ENCODE results near the gene ATP5F1D. TPM values are rescaled to one million over a fixed set of nuclear protein-coding genes. Genes with fewer than 3 reads are reported as not detected.

Gene ATP5F1D
- polyA plus RNA-seq, 1 donor: 183 TPM

- DNase-seq: peak; percentile 86
Observed at GRCh38 chr19:1248139-1248785, 6.7 kb downstream of the ATP5F1D start, which contains the start of gene MIDN. Gene MIDN, plus strand, starts transcription at chr19:1248583. Its CDS starts 1,714 bp downstream, at chr19:1250297.

DNA sequence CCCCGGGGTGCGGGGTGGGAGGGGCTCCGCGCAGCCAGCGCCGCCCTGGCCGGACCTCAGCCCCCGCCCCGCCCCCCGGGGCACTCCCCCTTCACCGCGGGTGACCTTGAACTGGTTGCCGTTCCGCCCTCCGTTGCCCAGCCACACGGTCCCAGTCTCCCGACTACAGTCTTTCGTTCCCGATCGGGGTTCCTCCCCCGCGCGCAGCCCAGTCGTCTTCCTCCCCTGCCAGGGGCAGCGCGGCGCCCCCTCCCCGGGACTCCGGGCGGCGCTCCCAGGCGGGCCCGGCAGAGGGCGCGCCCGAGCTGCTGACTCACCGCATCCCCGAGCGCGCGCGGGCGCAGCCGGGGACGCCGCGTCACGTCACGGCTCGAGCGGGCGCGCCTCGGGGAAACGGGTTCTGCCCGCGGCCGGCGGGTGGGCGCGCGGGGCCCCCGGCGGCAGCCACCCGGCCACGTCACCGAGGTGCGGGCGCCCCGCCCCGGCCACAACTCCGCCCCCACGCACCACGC is 7.3 kb downstream of the ATP5F1D start:
- peak; percentile 88 for DNase-seq

DNA sequence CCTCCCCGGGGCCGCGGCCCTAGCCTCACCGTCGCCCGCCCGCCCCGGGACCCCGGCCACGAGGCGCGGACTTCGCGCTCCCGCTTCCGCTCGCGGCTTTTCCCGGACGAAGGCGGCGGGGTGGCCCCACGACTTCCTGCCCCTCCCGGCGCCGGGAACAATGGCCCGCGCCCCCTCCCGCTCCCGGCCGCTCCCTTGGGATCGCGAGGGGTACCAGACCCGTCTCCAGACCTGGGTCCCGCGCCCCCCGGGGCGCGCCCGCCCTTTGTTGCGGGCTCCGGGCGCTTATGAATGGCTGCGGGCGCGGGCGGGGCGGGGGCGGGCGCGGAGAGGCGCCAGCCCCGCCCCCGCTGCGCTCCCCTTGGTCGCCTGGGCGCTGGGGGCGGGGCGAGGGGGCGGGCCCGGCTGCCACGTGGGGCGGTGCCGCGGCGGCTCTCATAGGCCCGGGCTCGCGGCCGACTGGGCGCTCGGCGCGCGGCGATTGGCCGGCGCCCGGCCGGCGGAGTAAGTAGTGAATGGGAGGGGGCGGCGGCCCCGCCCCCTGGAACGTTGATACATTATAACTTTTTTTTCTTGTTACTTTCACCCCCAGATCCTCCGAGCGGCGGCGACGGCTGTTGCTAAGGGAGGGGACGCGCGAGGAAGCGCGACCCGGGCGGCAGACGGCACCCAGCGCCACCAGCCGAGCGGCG is 7.9 kb downstream of the ATP5F1D start:
- DNase-seq: peak; percentile 97

GRCh38 chr19:1249990-1250436 is 8.5 kb downstream of the ATP5F1D start:
- DNase-seq: no peak

GRCh38 chr19:1250437-1251260 is 9.1 kb downstream of the ATP5F1D start:
- peak; percentile 63 for DNase-seq

GRCh38 chr19:1251330-1252220 is 10.0 kb downstream of the ATP5F1D start:
- DNase-seq: peak; percentile 69

- DNase-seq: peak; percentile 78
Observed at GRCh38 chr19:1252221-1252820, 10.8 kb downstream of the ATP5F1D start.

DNA sequence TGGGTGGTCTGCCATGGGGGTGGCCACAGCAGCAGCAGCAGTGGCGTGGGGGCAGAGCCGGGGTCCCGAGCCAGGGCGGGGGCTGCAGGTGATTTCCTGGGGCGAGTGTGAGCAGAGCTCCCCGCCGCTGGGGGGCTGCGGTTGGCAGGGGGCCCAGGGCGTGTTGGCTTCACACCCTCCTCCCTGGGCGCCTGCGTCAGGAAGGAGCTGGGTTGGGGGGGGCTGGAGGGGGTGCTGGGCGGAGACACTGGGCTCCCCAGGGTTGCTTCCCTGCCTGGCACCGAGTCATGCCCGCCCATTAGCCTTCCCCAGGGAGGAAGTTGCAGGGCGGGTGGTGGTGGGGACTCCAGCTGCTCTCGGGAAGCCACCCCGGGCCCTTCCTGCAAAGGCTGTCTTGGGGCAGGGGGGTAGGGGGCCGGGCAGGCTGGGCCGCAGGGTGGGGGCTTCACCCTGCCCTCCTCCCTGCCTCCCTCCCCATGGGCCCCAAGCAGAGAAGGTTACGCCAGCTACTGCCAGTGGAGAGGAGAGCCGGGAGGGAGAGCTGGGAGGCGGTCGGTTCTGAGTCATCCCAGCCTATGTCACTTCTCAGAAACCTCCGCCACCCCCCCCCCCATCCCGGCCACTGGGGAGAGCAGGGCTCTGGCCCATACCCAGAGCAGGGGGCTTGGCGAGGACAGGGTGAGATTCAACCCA is 11.4 kb downstream of the ATP5F1D start:
- DNase-seq: peak; percentile 68

DNA sequence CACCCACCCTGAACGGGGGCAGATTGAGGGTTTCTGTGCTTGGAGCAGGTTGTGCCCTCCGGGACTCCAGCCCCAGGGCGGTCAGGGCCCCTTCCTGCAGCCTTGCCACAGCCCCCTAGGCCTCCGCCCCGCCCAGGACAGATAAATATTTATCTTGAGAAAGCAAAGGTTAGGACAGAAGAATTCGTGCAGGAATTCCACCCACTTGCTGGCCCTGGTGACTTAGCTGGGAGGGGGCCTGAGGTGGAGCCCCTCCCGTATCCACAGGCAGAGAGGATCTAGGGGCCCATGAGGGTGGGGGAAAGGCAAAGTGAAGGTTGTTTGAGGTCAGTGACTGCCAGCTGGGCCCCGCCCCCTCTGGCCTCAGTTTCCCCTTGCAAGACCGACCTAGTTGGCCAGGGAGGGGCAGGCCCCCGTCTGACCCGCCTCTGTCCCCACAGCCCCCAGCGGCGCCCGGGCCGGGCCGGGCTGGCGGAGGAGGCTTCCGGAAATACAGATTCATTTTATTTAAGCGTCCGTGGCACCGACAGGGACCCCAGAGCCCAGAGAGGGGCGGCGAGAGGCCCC is 12.0 kb downstream of the ATP5F1D start:
- DNase-seq: no peak

DNA sequence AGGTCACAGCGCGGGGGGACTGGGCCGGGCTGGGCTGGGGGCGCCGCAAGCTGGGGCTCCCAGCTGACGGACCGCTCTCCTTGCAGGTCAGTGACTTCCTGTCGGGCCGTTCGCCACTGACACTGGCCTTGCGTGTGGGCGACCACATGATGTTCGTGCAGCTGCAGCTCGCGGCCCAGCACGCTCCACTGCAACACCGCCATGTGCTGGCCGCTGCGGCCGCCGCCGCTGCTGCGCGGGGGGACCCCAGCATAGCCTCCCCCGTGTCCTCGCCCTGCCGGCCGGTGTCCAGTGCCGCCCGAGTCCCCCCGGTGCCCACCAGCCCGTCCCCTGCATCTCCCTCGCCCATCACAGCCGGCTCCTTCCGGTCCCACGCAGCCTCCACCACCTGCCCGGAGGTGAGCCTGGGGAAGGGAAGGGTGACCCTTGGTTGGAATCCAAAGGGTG is 12.6 kb downstream of the ATP5F1D start:
- no peak for DNase-seq

DNA sequence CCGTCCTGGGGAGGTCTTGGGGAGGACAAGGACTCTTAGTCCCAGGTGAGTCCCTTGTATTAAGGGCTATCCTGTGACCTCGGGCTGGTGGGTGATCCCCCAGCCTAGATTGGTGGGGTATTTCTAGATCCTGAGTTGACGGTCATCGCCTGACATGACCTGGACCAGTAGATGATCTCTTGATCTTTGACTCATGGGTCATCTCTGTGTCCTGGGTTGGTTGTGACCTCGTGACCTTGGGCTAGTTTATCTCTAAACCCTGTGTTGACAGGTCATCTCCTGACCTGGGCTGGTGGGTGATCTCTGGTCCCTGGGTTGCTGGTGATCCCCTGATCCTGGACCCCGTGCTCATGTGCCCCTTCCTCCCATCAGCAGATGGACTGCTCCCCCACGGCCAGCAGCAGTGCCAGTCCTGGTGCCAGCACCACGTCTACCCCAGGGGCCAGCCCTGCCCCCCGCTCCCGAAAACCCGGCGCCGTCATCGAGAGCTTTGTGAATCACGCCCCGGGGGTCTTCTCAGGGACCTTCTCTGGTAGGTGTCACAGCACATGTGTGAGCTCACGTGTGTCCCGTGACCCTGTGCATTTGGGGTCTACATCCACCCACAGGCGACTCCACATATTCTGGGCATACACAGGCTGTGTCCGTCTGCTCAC is 13.1 kb downstream of the ATP5F1D start:
- no peak for DNase-seq

- no peak for DNase-seq
Observed at GRCh38 chr19:1255186-1256161, 13.9 kb downstream of the ATP5F1D start.

DNA sequence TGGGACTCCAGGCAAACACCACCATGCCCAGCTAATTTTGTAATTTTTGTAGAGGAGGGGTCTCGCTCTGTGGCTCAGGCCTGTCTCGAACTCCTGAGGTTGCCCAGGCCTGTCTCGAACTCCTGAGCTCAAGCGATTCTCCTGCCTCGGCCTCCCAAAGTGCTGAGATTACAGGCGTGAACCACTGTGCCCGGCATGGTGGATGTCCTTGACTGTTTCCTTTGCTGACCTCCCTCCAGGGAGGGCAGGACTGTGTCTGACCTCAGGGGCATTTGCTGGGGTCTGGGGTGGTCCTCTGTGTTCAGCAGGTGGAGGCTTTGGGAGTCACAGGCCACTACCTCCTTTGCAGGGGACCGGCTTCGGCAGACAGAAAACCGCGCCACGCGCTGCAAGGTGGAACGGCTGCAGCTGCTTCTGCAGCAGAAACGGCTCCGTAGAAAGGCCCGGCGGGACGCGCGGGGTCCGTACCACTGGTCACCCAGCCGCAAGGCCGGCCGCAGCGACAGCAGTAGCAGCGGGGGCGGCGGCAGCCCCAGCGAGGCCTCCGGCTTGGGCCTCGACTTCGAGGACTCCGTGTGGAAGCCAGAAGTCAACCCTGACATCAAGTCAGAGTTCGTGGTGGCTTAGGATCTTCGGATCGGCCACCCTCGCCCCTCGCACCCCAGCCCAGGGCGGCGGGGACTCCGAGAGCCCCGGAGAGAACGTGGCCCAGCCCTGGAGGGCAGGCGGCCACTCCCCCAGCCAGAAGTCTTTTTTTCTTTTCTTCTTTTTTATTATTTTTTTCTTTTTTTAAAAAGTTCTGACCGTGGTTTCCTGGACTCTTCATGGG is 15.3 kb downstream of the ATP5F1D start:
- DNase-seq: no peak

GRCh38 chr19:1257475-1258162 is 16.1 kb downstream of the ATP5F1D start:
- DNase-seq: no peak

GRCh38 chr19:1258163-1258492 is 16.6 kb downstream of the ATP5F1D start:
- no peak for DNase-seq

DNA sequence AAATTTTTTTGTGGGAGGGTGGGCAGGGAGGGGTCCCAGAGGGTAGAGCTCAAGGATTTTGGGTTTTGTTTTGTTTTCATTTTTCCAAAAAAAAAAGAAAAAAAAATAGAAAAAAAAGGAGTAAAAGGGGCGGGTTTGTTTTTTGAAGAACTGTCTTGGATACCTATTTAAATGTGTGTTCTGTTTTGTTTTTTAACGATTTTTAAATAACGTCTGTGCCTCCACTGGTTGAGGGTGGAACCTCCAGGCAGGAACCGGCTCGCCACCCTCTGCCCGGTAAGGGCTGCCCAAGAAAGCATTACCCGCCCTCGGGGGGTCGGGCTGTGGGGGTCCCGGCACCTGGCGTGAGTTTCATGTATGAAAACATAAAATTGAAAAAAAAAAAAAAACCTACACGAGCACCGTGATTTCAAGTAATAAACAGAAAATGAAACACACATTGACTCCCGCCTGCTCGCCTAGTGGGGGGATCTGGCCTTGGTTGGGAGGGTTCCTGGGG is 17.2 kb downstream of the ATP5F1D start:
- no peak for DNase-seq
